ENCODE measurements around the gene CAPN12.
A peak's percentile ranks its signal among the peaks of the same experiment; 100 is the strongest.
"Not testable (repeated sequence)": the region's sequence is repeated elsewhere in the genome, so short reads cannot be mapped to it uniquely, and the experiment has no call there.

Gene CAPN12, protein sequence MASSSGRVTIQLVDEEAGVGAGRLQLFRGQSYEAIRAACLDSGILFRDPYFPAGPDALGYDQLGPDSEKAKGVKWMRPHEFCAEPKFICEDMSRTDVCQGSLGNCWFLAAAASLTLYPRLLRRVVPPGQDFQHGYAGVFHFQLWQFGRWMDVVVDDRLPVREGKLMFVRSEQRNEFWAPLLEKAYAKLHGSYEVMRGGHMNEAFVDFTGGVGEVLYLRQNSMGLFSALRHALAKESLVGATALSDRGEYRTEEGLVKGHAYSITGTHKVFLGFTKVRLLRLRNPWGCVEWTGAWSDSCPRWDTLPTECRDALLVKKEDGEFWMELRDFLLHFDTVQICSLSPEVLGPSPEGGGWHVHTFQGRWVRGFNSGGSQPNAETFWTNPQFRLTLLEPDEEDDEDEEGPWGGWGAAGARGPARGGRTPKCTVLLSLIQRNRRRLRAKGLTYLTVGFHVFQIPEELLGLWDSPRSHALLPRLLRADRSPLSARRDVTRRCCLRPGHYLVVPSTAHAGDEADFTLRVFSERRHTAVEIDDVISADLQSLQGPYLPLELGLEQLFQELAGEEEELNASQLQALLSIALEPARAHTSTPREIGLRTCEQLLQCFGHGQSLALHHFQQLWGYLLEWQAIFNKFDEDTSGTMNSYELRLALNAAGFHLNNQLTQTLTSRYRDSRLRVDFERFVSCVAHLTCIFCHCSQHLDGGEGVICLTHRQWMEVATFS

DNA sequence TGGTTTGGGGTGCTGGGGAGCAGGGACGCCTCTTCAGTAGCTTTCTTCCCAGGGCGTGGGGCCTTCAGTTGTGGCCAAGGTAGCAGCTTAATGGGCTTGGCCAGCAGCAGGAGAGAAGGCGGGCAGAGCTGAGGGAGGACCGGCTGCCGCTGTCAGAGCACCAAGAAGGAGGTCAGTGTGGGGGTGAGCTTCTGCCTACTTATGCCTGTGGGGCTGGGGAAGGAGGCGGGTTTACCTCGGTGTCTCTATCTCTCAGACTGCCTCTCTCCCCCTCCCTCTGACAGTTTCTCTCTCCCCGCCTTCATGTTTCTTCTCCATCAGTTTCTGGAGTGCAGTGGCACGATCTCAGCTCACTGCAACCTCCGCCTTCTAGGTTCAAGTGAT lies at the start of gene CAPN12:
TSS of gene CAPN12 (minus strand) at position 177 of the 384 bp plus-strand sequence. CDS start 309 bp downstream, outside the sequence.
- DNase-seq (ENCODE audit: low spot score) = no peak

DNA sequence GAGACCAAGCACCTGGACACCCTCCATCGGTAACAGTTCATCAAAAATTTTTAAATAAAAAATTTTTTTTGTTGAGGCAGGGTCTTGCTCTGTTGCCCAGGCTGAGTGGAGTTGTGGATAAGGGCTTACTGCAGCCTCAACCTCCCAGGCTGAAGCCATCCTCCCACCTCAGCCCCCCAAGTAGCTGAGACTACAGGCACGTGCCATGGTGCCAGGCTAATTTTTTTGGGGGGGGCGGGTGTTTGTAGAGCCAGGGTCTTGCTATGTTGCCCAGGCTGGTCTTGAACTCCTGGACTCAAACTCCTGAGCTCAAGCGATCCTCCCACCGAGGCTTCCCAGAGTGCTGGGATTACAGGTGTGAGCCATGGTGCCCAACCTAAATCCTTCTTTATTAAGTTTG lies 49.4 kb upstream of the CAPN12 start:
- DNase-seq (ENCODE audit: low spot score) = no peak

DNA sequence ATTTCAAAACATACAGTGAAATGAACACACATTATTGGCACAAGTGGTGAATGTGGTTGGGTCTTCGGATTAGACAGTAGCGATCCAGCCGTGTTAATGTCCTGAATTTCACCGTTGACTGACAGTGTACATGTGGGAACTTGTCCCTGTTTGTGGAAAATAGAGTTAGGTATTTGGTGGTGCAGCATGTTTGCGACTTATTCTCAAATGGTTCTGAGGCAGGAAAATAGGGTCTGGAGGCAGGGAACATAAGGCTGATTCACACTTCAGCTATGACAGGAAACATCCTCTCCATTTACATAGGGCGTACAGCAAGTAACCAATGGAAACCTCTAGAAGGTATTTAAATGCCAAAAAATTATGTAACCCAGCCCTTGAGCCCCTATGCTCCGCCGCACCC lies 48.9 kb upstream of the CAPN12 start:
- DNase-seq (ENCODE audit: low spot score) = no peak

DNA sequence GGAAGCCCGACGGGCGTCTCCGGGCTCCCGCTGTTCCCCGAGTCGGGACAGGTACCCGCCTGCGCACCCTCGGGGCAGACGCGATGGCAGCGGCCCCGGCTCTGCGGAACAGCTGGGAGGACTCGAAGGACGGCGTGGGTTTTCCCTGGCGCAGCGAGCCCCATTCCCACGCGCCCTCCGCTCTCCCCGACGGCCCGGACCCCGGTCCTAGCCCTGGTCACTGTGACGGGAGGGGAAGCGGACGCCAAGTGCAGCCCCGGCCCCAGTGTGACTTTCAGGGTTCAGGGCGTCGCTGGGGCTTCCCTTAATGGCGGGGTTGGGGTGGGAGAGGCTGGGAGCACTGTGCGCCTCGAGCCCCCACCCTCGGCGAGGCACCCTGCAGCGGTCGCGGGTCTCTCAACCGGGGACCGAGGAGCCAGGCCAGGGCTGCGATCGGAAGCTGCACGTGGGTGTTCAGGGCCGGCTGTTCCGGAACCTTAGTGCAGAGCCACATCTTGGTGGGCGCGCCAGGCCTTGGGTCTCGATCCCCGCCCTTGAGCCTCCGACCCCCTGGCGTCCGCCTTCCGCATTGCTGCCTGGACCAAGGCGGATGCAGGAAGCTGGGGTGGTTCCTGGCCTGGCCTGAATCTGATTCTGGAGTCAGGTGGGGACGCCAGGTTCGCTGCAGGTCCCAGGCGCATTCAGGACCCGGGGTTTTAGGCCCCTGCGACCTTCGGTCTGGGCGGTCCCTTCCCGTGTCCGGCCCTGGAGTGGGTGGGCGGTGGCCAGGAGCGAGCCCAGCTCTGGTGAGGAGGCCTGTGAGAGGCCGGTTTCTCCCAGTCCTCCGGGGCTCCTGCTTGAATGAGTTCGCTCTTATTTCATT lies 48.2 kb upstream of the CAPN12 start:
- peak; percentile 13 for DNase-seq (ENCODE audit: low spot score)

DNA sequence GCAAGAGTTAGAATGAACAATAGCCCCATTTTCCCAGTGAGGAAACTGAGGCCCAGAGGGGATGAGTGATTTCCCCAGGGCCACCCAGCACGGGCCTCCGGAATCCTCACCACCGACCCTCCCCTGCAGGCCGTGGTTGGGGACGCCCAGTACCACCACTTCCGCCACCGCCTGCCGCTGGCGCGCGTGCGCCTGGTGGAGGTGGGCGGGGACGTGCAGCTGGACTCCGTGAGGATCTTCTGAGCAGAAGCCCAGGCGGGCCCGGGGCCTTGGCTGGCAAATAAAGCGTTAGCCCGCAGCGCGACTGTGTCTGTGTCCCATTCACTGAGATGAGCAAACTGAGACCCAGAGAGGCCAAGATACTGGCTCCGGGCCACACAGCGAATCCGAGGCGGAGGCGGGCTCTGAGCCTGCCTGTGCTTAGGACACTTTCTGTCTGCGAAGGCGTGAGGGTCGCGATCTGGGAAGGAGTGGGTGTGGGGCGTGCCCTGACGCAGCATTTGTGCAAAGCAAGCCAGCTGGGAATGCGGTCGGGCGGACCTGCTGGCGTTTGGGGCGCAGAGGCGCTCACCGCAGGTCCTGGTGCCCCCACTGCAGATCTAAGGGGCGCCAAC lies 47.3 kb upstream of the CAPN12 start:
- not testable (repeated sequence) for DNase-seq (ENCODE audit: low spot score)

DNA sequence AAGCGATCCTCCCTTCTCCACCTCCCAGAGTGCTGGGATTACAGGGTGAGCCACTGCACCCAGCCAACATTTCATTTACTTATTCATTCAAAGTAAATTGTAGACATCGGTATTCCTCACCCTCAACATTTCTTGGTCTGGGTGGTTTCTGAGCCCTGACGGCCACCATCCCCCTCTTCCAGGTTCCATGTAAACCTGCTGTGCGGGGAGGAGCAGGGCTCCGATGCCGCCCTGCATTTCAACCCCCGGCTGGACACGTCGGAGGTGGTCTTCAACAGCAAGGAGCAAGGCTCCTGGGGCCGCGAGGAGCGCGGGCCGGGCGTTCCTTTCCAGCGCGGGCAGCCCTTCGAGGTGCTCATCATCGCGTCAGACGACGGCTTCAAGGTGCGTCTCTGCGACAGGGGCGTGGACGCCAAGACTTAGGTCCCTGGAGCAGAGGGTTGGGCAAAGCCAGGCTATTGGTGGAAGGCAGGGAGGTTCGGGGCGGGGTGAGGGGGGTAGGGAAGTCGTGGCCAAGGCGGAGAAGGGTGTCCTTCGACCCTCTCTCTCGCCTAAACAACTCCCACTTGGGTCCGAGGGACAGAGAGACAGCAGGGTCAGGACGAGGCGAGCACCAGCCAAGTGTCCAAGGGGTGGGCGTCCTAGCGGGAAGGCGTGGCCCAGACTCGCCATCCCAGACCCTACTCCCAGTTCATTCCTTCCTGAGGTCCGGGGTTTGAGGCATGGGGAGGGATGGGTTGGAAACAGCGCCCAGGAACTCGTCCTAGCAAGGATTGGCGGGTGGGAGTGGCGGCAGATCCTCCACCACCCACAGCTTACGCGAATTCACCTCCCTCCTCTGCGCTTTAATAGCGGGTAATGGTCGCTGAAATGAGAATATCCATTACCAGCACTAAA lies 46.5 kb upstream of the CAPN12 start:
- DNase-seq (ENCODE audit: low spot score) = not testable (repeated sequence)

DNA sequence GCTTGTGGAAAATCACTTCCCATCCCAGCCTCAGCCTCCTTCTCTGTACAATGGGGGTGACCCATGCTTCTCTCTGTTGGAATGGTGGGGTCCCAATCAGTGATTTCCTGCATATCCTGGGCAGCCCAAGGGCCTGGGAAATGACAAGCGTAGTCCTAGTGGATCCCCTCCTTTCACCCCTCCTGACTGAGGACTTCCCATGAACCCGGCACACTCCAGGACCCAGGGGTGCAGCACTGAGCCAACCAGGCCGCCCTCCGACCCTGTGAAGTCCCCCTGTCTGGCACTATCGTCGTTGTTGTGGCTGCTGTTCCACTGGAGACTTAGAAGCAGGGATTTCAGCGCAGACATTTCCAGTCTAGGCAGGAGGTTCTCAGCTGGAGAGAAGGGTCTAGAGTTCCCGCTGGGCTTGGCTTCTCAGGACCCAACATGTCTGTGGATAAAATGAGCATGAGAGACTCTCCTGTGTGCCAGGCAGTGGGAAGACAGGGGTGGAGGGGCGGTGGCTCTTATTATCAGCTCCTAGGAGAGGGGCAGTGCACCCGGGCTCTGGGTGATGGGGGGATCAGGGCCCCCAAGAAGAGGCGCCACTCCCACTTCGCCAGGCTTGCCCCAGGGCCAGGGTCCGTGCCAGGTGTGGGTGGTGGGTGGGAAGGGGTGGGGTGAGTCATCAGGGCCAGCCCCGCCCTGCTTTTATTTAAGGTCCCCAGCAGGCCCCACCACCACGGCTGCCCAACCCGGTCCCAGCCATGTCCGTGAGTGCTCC lies 44.4 kb upstream of the CAPN12 start, which contains the start of gene LGALS7B:
TSS of gene LGALS7B (plus strand) at position 723 of the 766 bp plus-strand sequence. CDS start at position 750, 27 bp downstream.
- DNase-seq (ENCODE audit: low spot score) = peak; percentile 2

DNA sequence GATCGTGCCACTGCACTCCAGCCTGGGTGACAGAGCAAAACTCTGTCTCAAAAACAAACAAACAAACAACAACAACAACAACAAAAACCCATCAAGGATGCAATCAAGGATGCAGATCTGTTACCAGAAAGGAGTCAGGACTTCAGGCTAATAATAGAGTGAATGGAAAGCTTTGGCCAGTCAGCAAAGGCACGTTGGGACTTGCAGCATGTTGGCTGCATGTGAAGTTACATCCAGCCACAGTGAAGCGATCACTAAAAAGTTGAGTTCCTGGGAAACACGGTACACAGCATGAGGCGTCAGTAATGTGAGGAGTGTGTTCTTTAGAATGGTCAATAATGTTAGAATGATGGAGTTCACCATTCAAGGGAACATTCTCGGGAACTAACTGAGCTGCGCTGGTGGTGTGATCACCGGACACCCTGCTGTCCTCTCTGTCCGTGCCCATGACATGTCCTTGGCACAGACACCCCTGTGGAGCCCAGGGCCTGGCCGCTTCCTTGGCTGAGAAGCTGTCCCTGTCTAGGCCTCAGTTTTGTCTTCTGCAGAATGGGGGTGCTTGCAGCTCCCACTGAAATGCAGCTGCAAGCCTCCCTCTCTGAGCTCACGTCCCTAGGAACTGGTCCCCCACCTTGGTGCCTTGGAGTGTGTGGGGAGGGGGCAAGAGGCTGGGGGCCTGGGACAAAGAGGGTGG lies 42.4 kb upstream of the CAPN12 start:
- peak; percentile 2 for DNase-seq (ENCODE audit: low spot score)

DNA sequence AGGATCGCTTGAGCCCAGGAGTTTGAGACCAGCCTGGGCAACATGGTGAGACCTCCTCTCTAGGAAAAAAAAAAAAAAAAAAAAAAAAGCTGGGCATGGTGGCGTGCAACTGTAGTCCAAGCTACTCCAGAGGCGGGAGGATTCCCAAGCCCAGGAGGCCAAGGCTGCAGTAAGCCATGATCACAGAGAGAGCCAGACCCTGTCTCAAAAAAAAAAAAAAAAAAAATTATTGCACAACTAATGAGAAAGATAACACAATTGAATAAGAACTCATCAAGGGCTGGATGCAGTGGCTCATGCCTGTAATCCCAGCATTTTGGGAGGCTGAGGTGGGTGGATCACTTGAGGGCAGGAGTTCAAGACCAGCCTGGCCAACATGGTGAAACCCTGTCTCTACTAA lies 41.8 kb upstream of the CAPN12 start:
- not testable (repeated sequence) for DNase-seq (ENCODE audit: low spot score)

DNA sequence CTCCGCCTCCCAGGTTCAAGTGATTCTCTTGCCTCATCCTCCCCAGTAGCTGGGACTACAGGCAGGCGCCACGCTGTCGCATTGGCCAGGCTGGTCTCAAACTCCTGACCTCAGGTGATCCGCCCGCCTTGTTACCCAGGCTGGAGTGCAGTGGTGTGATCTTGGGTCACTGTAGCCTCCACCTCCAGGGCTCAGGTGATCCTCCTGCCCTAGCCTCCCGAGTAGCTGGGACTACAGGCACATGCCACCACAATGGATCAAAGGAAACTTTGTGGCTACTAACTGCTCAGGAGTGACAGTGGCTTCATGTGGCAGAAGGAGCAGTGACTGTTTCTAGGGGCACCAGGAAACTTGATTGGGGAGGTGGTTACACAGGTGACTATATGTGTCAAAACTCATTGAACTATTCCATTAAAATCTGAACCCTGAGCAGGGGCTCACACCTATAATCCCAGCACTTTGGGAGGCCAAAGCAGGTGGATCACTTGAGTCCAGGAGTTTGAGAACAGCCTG lies 41.0 kb upstream of the CAPN12 start:
- no peak for DNase-seq (ENCODE audit: low spot score)

DNA sequence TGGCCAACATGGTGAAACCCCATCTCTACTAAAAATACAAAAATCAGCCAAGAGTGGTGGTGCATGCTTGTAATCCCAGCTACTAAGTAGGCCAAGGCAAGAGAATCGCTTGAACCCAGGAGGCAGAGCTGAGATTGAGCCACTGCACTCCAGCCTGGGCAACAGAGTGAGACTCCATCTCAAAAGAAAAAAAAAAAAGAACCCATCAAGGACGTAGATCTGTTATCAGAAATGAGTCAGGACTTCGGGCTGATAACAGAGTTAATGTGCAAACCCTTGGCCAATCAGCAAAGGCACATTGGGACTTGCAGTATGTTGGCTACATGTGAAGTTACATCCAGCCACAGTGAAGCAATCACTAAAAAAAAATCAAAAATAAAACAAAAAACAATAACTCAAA lies 40.0 kb upstream of the CAPN12 start:
- peak; percentile 3 for DNase-seq (ENCODE audit: low spot score)

DNA sequence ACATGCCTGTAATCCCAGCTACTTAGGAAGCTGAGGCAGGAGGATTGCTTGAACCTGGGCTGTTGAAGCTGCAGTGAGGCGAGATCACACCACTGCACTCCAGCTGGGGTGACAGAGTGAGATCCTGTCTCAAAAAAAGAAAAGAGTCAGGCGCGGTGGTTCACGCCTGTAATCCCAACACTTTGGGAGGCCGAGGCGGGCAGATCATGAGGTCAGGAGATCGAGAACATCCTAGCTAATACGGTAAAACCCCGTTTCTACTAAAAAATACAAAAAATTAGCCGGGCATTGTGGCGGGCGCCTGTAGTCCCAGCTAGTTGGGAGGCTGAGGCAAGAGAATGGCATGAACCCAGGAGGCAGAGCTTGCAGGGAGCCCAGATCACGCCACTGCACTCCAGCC lies 37.9 kb upstream of the CAPN12 start:
- DNase-seq (ENCODE audit: low spot score) = not testable (repeated sequence)

DNA sequence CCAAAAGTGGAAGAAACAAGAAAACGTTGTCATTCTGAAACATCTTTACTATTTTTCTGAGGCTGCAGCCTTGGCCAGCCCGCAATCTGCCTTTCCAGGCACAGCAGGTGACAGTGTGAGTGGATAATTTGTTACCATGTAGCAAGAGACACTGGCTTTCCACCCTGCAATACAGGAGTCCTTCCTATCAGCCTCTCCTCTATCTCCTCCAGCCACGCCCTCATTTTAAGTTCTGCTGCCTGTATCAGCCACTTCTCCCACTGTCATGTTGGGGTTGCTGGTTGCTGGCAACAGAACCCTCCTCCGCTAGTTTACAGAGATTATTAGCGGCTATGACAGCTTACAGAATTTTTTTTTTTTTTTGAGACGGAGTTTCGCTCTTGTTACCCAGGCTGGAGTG lies 36.8 kb upstream of the CAPN12 start:
- DNase-seq (ENCODE audit: low spot score) = peak; percentile 2

DNA sequence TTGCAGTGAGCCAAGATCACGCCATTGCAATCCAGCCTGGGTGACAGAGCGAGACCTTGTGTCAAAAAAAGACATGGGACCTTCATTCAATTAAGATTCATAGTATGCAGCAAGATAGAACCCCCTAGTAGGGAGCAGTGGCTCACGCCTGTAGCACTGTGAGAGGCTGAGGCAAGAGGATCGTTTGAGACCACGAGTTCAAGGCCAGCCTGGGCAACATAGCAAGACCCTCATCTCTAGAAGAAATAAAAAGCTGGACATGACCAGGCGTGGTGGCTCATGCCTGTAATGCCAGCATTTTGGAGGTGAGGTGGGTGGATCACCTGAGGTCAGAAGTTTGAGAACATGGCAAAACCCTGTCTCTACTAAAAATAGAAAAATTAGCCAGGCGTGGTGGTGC lies 36.2 kb upstream of the CAPN12 start:
- no peak for DNase-seq (ENCODE audit: low spot score)

DNA sequence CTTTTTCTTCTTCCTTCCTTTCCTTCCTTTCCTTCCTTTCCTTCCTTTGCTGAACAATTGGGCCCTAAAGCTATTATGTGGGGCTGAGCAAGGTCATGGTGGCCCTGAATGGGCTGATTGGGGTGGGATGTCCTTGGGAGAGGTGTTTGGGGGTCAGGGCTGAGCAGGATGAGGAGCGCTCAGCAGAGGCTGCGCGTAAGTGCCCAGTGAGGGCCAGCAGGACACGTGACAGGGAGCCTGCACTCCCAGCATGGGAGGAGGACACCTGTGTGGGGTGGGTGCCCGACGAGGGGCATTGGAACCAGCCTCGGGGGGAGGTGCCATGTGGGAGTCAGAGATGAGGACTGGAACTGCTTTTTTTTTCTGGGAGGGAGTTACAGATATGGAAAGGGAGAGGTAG lies 34.5 kb upstream of the CAPN12 start:
- DNase-seq (ENCODE audit: low spot score) = peak; percentile 2

DNA sequence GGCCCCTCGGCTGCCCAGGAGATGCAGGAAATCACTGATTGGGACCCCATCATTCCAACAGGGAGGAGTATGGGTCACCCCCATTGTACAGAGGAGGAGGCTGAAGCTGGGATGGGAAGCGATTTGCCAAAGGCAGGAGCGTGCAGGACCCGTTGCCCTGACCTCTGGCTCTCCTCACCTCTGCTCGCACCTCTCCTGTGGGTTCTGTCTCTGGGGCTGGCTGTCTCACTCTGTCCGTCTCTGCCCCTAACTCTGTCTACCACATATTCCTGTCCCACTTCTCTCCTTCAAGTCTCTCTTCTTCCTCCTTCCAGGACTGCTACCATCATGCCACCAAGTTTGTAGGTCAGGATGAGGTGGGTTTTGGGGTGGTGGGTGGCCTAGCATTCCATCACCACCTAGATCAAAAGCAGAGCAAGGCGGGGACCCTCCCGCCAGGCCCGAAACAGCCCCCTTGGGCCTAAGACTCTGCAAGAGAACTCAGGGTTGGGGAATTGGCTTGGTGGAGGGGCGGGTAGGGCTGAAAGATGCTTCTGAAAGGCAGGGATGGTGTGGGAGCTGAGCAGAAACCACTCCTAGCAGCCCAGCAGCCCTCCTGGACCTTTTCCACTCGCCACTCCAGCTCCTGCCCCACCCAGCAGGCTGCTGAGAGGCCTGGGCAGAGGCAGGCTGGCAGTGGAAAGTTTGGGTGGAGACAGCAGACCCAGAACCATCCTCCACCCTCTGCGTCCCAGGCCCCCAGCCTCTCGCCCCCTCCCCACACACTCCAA lies 30.1 kb upstream of the CAPN12 start:
- DNase-seq (ENCODE audit: low spot score) = no peak

DNA sequence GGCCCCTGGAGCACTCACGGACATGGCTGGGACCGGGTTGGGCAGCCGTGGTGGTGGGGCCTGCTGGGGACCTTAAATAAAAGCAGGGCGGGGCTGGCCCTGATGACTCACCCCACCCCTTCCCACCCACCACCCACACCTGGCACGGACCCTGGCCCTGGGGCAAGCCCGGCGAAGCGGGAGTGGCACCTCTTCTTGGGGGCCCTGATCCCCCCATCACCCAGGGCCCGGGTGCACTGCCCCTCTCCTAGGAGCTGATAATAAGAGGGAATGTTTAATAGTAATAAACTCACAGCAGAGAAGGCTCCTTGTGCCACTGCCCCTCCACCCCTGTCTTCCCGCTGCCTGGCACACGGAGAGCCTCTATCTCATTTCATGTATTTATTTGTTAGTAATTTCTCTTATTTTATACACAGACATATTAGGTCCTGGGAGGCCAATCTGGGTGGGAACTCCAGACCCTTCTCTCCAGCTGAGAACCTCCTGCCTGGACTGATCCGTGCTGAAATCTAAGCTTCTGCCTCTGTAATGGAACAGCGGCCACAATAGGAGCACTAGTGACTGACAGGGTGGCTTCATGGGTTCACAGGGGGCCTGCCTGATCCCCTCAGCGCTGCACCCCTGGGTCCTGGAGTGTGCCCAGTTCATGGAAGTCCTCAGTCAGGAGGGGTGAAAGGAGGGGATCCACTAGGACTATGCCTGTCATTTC lies 29.3 kb upstream of the CAPN12 start, which contains the start of gene LGALS7:
TSS of gene LGALS7 (minus strand) at position 49 of the 709 bp plus-strand sequence. CDS start at position 24, 25 bp downstream.
- no peak for DNase-seq (ENCODE audit: low spot score)

DNA sequence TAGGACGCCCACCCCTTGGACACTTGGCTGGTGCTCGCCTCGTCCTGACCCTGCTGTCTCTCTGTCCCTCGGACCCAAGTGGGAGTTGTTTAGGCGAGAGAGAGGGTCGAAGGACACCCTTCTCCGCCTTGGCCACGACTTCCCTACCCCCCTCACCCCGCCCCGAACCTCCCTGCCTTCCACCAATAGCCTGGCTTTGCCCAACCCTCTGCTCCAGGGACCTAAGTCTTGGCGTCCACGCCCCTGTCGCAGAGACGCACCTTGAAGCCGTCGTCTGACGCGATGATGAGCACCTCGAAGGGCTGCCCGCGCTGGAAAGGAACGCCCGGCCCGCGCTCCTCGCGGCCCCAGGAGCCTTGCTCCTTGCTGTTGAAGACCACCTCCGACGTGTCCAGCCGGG lies 27.3 kb upstream of the CAPN12 start:
- not testable (repeated sequence) for DNase-seq (ENCODE audit: low spot score)

All from AG08396 (cell line).